CD1c-positive myeloid dendritic cell (primary cell): ENCODE results near the gene KICS2.
A peak's percentile ranks its signal among the peaks of the same experiment; 100 is the strongest.
"Not testable (repeated sequence)": the region's sequence is repeated elsewhere in the genome, so short reads cannot be mapped to it uniquely, and the experiment has no call there.

ENCODE experiments used
- DNase-seq: peaks from one replicate; pipeline ENCODE4 v3.0.0-alpha.2; 2016; ENCODE audit errors: extremely low spot score

The KICS2 gene

DNA sequence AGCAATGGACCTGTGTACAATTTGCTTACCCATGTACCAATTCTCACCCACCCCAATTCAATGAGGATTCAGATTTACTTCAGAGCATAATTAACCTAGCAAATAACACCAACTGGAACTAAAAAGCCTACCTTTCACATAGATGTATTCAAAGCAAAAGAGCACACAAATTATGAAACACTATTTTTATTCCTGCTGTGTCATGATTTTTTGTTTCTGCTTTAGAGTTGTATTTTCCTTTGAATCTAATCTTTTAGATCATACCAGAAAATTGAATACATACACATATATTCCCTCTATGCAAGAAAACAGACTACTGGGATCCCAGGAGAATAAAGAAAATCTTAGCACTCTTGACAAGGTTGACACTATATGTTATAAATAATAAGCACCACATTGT, 5.9 kb downstream of the KICS2 start:
- DNase-seq, result no peak

DNA sequence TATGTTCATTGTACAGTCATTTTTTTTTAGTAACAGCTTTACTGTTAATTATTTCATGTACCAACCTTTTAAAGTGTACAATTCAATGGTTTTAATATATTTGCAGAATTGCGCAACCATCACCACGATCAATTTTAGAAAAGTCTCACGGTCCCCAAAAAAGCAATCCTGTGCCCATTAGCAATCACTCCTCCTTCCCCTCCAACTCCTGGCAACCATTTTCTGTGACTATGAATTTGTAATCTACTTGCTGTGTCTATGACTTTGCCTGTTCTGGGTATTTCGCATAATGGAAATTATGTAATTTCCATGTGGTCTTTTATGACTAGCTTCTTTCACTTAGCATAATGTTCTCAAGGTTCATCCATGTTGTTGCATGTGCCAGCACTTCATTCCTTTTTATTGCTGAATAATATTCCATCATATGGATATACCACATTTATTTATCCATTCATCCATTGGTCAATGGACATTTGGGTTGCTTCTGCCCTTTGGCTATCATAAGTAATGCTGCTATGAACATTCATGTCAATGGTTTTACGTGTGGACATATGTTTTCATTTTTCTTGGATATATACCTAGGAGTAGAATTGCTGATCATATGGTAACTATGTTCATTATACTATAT, 9.9 kb downstream of the KICS2 start:
- no peak for DNase-seq

DNA sequence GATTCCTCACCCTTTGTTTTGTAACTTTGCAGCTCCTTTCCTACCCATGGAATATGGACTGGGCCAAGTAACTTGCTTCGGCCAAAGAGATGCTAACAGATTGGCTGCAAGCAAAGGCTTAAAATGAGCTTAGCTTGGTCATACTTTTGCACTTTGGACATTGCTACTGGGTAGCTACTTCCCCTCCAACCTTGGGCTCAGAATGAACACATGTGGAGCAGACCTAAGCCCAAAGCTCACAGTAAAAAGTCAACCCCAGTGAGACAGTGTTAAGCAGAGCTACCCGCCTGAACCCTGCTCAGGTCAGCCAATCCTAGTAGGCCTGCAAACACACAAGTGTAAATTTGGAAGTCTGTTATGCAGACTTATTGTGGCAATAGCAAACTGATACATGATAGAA, 14.6 kb downstream of the KICS2 start:
- no peak for DNase-seq

DNA sequence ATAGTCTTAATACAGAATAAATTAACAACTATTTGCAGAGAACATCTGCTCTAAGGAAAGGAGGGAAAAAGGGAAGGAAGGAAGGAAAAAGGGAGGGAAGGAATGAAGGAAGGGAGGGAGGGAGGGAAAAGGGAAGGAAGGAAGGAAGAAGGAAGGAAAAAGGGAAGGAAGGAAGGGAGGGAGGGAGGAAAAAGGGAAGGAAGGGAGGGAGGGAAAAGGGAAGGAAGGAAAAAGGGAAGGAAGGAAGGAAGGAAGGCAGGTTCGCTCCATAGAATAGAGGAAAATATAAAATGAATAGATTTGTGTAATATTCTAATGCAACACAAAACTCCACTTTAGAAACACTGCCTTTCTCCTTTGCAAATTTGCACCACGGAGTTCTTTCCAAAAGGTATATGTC, 16.6 kb downstream of the KICS2 start:
- no peak for DNase-seq

DNA sequence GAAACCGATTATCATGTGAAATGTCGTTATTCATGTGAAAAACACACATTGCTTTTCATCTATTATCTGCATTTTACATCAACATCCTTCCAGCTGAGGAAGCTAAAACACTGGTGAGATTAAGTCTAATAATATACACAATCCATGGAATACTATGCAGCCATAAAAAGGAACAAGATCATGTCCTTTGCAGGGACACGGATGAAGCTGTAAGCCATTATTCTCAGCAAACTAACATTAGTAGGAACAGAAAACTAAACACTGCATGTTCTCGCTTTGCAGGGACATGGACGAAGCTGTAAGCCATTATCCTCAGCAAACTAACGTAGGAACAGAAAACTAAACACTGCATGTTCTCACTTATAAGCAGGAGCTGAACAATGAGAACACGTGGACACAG, 18.3 kb downstream of the KICS2 start:
- no peak for DNase-seq

DNA sequence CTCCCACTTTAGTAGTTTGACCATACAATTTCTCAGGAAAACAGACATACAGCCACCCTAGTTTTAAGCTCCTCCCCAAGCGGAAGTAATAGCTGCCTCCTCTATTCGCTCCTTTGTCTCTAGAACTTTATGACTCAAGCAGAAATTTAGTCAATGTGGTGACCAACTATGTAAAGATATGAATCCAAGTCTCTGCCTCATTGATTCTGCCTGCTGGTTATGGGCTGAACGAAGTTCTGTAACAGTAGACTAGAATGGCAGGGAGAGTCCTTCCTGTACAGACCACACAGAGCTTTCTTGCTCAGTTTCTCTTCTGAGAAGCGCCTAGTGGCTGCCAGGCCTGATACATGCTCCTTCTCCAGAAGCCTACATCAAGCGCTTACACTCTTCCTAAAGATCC, 19.1 kb downstream of the KICS2 start:
- DNase-seq, result peak; percentile 48

DNA sequence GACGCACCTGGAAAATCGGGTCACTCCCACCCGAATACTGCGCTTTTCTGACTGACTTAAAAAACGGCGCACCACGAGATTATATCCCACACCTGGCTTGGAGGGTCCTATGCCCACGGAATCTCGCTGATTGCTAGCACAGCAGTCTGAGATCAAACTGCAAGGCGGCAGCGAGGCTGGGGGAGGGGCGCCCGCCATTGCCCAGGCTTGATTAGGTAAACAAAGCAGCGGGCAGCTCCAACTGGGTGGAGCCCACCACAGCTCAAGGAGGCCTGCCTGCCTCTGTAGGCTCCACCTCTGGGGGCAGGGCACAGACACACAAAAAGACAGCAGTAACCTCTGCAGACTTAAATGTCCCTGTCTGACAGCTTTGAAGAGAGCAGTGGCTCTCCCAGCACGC, 26.3 kb downstream of the KICS2 start:
- not testable (repeated sequence) for DNase-seq

DNA sequence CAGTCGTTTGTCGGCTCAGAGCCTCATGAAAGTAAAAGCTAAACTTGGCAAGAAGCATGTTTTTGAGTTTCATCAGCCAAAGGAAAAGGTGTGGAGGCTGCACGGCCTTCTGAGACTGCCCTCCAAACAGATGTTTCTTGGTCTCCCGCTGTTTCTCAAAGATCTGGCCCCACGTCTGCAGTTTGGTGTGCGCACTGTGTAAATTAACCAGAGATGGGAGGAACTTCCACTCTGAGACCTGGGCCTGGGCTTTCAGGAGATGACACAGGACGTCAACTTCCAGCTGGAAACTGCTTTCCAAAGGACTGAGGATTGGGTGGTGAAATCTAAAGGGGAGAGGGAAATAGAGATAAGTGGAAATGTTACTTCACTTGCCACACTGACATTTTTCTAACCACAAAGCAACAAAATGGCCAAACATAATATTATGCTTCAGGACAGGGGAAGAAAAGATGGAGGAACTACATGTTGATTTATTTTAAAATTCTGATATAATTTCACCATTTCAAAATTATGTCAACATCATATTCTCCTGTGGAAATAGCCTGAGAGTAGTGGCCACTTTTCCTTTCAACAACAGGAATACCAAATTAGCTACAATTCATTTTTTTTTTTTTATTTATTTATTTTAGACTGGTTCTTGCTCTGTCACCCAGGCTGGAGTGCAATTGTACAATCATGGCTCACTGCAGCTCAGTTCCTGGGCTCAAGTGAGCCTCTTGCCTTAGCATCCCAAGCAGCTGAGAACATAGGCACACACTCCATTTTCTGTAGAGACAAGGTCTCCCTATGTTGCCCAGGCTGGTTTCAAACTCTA, 27.6 kb downstream of the KICS2 start:
- DNase-seq, result no peak

DNA sequence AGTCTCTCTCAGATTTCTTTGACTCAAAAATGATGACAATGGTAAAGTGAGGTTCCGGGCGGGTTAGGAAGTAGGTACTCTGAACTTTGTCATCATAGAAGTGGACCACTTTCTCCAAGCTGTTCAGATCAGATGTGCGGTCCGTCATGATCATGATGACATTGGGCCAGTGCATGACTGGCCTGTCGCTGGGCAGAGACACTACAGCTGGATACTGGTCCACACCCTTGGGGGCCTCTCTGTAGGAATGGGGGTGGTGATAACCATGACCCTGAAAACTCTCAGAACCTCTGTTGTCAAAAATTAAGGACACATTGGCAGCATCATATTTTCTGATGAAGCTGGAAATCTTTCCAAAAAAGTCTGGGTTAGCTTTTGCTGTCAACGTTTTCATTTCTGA, 28.2 kb downstream of the KICS2 start:
- no peak for DNase-seq

DNA sequence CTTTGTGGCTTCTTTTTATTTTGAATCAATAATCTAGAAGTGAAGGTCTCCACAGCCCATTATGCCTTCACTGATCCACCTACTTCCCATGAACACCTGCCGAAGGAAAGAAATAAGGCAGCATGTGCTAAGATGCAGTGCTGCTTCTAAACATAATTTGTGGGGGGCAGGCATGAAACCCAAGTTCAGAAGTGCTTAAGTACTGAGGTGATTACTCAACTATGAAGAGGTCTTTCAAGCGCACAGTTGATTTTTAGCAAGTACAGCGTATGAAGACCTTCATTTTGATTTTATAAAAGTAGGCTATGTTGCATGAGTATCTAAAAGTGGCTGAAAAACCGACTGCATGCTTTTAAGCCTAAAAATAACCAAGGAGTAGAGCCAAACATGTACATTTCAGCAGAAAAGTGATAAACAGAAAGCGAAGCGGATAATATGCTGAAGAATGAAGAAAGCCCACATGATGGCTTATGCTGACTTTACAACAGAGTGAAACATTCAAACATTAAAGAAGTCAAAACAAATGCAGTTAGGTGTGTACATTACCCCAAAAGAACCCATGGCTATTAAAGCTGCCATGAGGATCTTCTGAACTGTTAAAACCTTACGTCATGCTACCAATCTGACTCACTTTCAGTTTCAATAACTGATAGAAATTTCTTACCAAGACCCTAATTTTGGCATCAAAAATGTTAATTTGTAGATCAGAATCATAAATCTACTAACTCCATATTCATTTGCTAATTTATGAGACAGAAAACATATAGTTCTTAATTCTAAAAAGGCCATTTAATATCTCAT, 29.3 kb downstream of the KICS2 start:
- no peak for DNase-seq

DNA sequence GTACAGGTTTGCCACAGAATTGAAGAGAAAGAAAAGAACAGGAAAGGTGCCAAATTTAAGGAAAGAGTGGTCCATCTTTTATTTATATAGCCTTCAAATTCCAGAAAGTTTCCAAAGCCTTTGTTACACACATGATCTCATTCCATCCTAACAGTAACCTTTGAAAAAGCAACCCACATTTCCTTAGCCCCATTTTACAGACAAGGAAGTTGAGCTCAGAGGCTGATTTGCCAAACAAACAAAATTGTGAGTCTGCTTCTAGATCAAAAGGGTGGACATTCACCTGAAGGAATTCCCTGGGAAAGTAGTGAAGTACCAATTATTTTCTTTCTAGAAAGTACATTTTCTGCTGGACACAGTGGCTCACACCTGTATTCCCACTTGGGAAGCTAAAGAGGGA, 32.0 kb downstream of the KICS2 start:
- no peak for DNase-seq

DNA sequence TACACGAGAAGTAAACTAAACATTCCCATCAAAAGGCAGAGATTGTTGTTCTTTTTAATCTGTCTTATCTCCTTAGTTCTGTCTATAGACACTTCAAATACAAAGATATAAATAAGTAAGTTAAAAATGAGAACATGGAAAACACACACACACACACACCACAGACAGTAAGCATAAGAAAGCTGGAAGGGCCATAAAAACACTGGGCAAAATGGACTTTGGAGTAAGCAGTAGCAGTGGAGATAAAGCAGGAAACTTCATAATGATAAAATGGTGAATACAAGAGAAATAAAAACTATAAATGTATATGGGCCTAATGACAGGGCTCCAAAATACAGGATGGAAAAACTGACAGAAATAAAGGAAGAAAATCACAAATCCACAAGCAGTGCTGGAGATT, 32.6 kb downstream of the KICS2 start:
- no peak for DNase-seq

DNA sequence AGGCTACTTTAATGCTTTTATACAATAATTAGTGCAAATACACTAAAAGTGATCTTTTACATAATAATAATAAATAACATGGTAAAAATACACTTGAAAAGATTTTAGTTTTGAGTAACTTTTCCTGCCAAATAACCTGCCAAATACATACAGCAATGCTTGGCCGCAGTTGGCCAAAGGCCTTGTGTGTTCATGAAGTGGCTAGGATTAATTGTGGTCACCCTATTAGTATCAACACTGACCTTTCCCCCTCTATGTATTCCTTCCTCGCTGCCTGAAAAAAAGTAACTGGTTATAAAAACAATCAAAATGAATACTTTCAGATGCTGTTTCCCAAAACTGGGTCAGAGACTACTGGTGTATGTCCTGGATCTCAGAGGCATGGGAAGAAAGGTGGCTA, 34.3 kb downstream of the KICS2 start:
- DNase-seq, result no peak

DNA sequence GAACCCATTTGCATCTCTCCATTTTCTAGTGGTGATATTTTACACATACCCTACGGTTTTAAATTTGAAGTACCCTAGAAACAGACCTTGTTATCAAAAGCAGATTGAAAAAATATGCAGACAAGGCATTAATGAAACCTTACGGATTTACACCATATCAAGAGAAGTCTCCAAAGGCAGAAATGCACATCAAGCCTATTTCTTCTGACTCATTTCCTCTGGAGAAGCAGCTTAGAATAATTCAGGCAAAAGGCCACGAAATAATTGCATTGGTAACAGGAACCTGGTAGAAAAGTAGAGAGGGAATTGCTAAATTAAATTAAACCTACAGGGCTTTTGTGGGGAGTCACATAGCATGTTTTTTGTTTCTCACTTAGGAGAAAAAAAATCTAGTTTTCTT, 34.7 kb downstream of the KICS2 start:
- peak; percentile 59 for DNase-seq

DNA sequence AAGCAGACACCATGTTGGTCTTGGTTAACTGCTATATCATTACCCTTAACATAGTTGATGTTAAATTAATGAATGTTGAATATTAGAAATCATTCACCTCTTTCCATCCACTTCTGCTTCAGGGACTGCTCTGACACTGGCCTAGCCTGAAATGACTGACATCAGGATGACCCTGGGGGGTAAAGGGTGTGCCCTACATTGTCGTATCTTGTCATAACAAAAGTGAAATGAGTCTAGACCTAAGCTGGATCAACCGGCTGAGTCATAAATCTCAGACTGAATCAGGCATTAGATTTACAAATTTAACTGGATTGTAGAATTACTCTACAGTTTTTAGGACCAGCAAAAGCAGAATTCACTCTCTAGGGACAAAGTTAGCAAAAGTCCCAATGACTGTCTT, 35.3 kb downstream of the KICS2 start:
- DNase-seq, result peak; percentile 42

DNA sequence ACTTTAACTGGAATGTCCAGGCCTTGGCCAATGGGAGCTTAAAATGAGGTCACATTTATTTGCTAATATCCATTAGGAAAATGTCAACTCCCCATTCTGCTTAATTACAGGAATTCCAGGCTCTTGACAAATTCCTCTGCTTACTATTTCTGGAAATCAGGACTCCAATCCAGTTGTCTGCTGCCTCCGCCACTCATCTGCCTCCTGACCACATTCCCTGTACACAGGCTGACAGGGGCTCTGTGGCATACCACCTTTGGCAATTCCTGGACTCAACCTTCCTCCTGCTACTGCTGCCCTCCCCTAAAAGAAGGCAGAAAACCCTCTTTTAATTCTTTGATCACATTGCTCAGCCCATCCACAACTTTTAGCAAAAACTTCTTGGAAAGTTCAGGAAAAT, 37.9 kb downstream of the KICS2 start:
- no peak for DNase-seq

DNA sequence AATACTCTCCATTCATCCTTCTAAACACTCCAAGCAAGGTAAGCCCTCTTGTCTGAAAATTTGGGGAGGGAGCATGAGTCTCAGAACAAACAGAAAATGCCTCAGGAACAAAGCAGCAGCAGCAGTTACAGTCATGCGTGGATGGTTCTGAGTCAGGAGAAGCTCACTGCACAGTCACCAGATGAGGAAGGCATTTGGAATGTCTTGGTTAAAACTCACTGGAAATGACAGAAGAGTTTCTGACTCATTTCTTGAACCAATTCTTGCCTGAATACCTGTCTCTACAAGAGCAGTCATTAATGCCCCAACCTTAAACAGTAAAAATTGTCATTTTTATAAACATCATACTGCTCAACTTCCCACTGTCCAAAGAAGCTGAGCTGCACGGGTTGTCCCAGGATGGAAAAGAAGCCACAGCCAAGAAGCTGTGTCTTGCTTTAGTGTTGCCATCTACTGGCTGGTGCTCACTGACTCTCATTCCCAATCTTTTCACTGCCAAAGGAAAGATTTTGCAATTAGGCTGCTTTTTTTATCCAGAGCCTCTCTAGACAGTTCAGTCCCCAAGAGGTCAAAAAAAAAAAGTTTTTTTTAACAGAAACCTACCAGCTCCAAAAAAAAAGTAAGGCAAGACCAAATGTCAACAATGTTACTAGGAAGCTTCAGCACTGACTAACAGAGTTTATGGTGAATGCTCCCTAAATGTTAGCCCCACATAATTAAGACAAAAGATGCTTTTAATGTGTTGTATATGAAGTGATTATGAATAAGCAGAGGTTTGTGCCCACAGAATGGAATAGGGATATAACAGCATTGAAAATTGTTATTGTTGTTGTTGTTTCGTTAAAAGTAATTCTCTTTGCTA, 40.4 kb downstream of the KICS2 start:
- peak; percentile 32 for DNase-seq

DNA sequence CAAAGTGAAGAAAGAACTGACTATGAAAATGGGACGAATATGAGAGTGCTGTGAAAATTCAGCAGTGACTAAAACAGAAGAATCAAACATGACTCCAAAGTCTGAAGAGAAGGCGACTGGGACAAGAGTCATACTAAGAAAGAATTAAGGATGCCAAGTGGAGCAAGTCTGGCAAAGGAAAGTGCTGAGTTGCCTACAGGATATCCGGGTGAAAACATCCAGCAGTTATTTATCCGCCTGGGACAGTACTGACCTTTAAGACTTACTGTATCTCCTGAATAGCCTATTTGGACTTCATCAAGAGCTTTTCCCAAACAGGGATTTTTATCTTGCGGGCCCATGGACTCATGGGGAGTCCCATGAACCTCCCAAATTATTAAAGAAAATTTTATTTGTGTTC, 41.1 kb downstream of the KICS2 start:
- DNase-seq, result no peak

DNA sequence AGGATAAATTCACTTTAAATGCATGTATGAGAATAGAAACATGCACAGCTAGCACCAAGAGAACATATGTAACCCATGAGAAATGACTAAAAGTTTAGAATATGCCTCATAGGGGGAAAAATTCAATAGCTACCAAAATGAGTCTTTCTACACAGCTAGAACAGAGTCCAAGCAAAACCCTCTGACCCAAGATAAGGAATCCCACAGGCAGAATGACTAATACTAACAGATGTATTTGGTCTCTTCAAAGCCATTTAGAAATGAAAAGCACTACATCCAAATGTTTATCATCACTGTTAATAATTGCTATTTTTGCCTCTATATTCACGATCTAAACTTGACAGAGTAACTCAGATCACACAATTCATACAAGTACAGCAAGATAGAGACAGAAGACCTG, 44.0 kb downstream of the KICS2 start:
- DNase-seq, result no peak

DNA sequence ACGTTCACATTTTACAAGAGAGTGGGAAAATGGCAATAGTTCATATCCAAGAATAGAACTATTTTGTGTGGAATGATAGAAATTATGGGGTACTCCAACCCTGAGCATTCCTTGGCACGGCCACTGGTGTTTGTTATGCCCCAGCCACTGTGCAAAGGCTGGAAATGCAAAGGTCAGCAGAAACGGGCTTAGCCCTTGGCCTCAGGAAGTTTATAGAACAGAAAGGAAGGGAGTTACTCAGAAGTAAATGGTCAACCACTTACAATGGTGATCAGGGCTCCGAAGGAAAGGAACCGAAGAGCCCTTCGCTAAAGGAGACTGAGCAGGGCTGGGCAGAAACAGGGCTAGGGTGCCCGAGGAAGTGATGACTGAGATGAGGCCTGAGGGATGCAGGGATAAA, 45.1 kb downstream of the KICS2 start:
- DNase-seq, result no peak

DNA sequence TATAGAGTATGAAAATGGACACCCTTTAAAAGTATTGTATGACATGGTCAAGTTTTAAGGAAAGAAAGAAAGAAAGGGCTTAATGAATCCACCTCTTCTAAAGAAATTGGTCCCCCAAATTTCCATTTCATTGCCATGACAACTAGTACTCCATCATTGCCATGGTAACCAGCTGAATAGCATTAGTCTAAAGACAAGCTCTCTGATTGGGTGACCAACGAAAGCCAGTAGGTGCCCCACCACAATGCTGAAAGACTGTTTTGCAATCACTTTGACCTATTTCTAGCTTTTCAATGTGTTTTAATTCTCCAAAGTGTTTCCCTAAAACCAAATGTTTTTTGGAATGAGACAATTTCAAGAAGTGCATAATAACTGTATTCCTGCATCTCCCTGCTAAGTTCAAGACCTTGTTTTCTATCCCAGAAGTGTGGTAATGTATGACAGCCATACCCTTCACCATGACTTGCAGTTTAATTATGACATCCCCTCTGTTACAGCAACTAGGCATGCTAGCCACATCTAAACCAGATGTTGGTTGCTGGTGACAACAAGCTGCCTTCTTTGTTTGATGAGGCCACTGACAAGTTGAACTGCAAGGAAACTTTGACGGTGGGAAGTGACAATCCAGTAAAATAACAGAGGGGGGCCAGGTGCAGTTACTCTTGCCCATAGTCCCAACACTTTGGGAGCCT, 46.7 kb downstream of the KICS2 start:
- DNase-seq, result peak; percentile 10
